HCT116 (cell line): ENCODE data around the gene NDRG3.

Source experiments
- CEBPB ChIP-seq: IDR thresholded peaks from 2 replicates; pipeline ENCODE4 v1.6.1; 2012; ENCODE audit warnings: low read depth
- CTCF ChIP-seq, 3 experiments: fragments of 200-600 bp in 1 of 3; sonication (generic) in 1 of 3; IDR thresholded peaks in 2 of 3; conservative IDR thresholded peaks in 1 of 3; 2 replicates each; pipeline ENCODE4 v1.5.1; 2012 to 2017; ENCODE audit warnings: low read depth in 2 of 3, low read length in 2 of 3, antibody characterized with exemption in 1 of 3, borderline replicate concordance in 1 of 3, control low read depth in 1 of 3, mild to moderate bottlenecking in 1 of 3, mixed read lengths in 1 of 3, mixed run types in 1 of 3, moderate library complexity in 1 of 3; ENCODE audit not compliant: insufficient read depth in 1 of 3
- EZH2phosphoT487 ChIP-seq: fragments of 200-600 bp; IDR thresholded peaks from 2 replicates; pipeline ENCODE4 v1.6.1; 2018; ENCODE audit warnings: antibody characterized with exemption, borderline replicate concordance
- POLR2A ChIP-seq: IDR thresholded peaks from 2 replicates; pipeline ENCODE4 v1.7.0; 2011; ENCODE audit warnings: borderline replicate concordance; ENCODE audit not compliant: insufficient read depth, insufficient read length; ENCODE audit errors: extremely low read depth
- REST ChIP-seq: IDR thresholded peaks from 2 replicates; pipeline ENCODE4 v1.6.1; 2012; ENCODE audit warnings: low read depth
- TF ChIP-seq, protein P1 (sequence below): IDR thresholded peaks from 2 replicates; pipeline ENCODE4 v1.6.1; 2012
- TF ChIP-seq, protein P2 (sequence below): IDR thresholded peaks from 2 replicates; pipeline ENCODE4 v1.6.1; 2011; ENCODE audit warnings: mild to moderate bottlenecking, low read length, moderate library complexity; ENCODE audit not compliant: insufficient replicate concordance; ENCODE audit errors: extremely low read depth

GRCh38 chr20:36742558-36742957, 3.3 kb downstream of the NDRG3 start:
- TF ChIP-seq REST: no peak
- no peak for TF ChIP-seq CTCF (IDR thresholded peaks at IDR 0.05 in 2 of 3, conservative IDR thresholded peaks at IDR 0.05 in 1 of 3; ENCODE audit: borderline replicate concordance in 1 of 3, insufficient read depth in 1 of 3, low read depth in 2 of 3, low read length in 2 of 3)
- TF ChIP-seq, protein P1, sequence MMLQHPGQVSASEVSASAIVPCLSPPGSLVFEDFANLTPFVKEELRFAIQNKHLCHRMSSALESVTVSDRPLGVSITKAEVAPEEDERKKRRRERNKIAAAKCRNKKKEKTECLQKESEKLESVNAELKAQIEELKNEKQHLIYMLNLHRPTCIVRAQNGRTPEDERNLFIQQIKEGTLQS: no peak
- TF ChIP-seq POLR2A: no peak
- TF ChIP-seq, protein P2, sequence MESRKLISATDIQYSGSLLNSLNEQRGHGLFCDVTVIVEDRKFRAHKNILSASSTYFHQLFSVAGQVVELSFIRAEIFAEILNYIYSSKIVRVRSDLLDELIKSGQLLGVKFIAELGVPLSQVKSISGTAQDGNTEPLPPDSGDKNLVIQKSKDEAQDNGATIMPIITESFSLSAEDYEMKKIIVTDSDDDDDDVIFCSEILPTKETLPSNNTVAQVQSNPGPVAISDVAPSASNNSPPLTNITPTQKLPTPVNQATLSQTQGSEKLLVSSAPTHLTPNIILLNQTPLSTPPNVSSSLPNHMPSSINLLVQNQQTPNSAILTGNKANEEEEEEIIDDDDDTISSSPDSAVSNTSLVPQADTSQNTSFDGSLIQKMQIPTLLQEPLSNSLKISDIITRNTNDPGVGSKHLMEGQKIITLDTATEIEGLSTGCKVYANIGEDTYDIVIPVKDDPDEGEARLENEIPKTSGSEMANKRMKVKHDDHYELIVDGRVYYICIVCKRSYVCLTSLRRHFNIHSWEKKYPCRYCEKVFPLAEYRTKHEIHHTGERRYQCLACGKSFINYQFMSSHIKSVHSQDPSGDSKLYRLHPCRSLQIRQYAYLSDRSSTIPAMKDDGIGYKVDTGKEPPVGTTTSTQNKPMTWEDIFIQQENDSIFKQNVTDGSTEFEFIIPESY: no peak
- no peak for TF ChIP-seq CEBPB
- TF ChIP-seq EZH2phosphoT487: no peak
